Dermis blood vessel endothelial cell (primary cell): ENCODE results near the gene LAMC3. TPM values are rescaled to one million over a fixed set of nuclear protein-coding genes. Genes with fewer than 3 reads are reported as not detected.
"Not testable (repeated sequence)": the region's sequence is repeated elsewhere in the genome, so short reads cannot be mapped to it uniquely, and the experiment has no call there.

ENCODE experiments used
- DNase-seq: peaks from one replicate; pipeline ENCODE4 v3.0.0; 2010
- total RNA-seq: library from RNA; depleted of rRNA; stranded (reverse); fragments of >200 nt; gene quantifications from 2 replicates; pipeline ENCODE4 v1.2.3, GENCODE V29; 2014

Gene LAMC3
- total RNA-seq, 1 donor from 2014 or later, result 0.51 TPM

- peak; percentile 10 for DNase-seq
Observed at GRCh38 chr9:131082774-131083512, 74.0 kb downstream of the LAMC3 start.

- DNase-seq, result no peak
Observed at GRCh38 chr9:131084661-131085369, 75.8 kb downstream of the LAMC3 start.

- DNase-seq, result no peak
Observed at GRCh38 chr9:131085370-131086122, 76.6 kb downstream of the LAMC3 start.

- no peak for DNase-seq
Observed at GRCh38 chr9:131087354-131087893, 78.5 kb downstream of the LAMC3 start.

GRCh38 chr9:131090025-131090787, 81.2 kb downstream of the LAMC3 start:
- no peak for DNase-seq

GRCh38 chr9:131091352-131091992, 82.5 kb downstream of the LAMC3 start:
- DNase-seq, result no peak

GRCh38 chr9:131092030-131092429, 83.1 kb downstream of the LAMC3 start:
- no peak for DNase-seq

GRCh38 chr9:131092548-131093440, 83.8 kb downstream of the LAMC3 start:
- DNase-seq, result no peak

GRCh38 chr9:131094015-131094414, 85.0 kb downstream of the LAMC3 start:
- no peak for DNase-seq

GRCh38 chr9:131094622-131095021, 85.6 kb downstream of the LAMC3 start:
- no peak for DNase-seq

- no peak for DNase-seq
Observed at GRCh38 chr9:131095666-131096268, 86.8 kb downstream of the LAMC3 start.

GRCh38 chr9:131096269-131097125, 87.5 kb downstream of the LAMC3 start, which contains the start of gene AIF1L:
AIF1L (plus strand) TSS chr9:131096531; CDS start chr9:131096630, 99 bp downstream.
- peak; percentile 65 for DNase-seq

GRCh38 chr9:131097126-131097947, 88.4 kb downstream of the LAMC3 start:
- DNase-seq, result no peak

GRCh38 chr9:131097948-131098278, 88.9 kb downstream of the LAMC3 start:
- DNase-seq, result no peak

GRCh38 chr9:131098391-131099101, 89.6 kb downstream of the LAMC3 start:
- DNase-seq, result no peak

- DNase-seq, result no peak
Observed at GRCh38 chr9:131099102-131099606, 90.2 kb downstream of the LAMC3 start.

- not testable (repeated sequence) for DNase-seq
Observed at GRCh38 chr9:131099845-131100244, 90.9 kb downstream of the LAMC3 start.
